Activated naive CD8-positive, alpha-beta T cell (primary cell): ENCODE results near the gene FMNL2.

Experiments used
- H3K27ac Mint-ChIP-seq: one replicate; pipeline ENCODE4 v1.8.0; 2021; ENCODE audit warnings: mixed read lengths
- H3K27me3 Mint-ChIP-seq: one replicate; pipeline ENCODE4 v1.8.0; 2021; ENCODE audit warnings: mixed read lengths
- H3K36me3 Mint-ChIP-seq: one replicate; pipeline ENCODE4 v1.8.0; 2021; ENCODE audit warnings: mixed read lengths
- H3K4me1 Mint-ChIP-seq: one replicate; pipeline ENCODE4 v1.8.0; 2021; ENCODE audit warnings: low read depth, mixed read lengths
- H3K4me3 Mint-ChIP-seq: one replicate; pipeline ENCODE4 v1.8.0; 2021; ENCODE audit warnings: mild to moderate bottlenecking, mixed read lengths
- H3K9me3 Mint-ChIP-seq: one replicate; pipeline ENCODE4 v1.8.0; 2021; ENCODE audit warnings: low read depth, mixed read lengths

FMNL2 gene

GRCh38 chr2:152479282-152479681 lies 144.3 kb downstream of the FMNL2 start:
- Mint-ChIP-seq H3K27ac (no peak overlapping the region), H3K9me3 (no peaks in the 10 kb centered on the region), H3K27me3 (peaks cover 3% of the 10 kb centered on the region), H3K4me3 (no peak overlapping the region), H3K36me3 (no peaks in the 10 kb centered on the region), H3K4me1 (no peaks in the 10 kb centered on the region)

- no peaks in the 10 kb centered on the region for H3K4me1 Mint-ChIP-seq
- no peak overlapping the region for H3K4me3 Mint-ChIP-seq
- H3K27me3 Mint-ChIP-seq, result peaks cover 3% of the 10 kb centered on the region
- H3K9me3 Mint-ChIP-seq, result no peaks in the 10 kb centered on the region
- H3K27ac Mint-ChIP-seq, result no peak overlapping the region
- H3K36me3 Mint-ChIP-seq, result no peaks in the 10 kb centered on the region
Observed at GRCh38 chr2:152480821-152481399, 145.9 kb downstream of the FMNL2 start.

GRCh38 chr2:152481881-152482583 lies 147.1 kb downstream of the FMNL2 start:
- H3K27ac Mint-ChIP-seq, result no peak overlapping the region

GRCh38 chr2:152483276-152484063 lies 148.5 kb downstream of the FMNL2 start:
- H3K4me3 Mint-ChIP-seq, result no peak overlapping the region
- H3K36me3 Mint-ChIP-seq, result no peaks in the 10 kb centered on the region
- H3K27ac Mint-ChIP-seq, result no peak overlapping the region
- H3K27me3 Mint-ChIP-seq, result peaks cover 4% of the 10 kb centered on the region
- H3K9me3 Mint-ChIP-seq, result no peaks in the 10 kb centered on the region
- no peaks in the 10 kb centered on the region for H3K4me1 Mint-ChIP-seq

More at GRCh38 chr2:152481881-152482583, 147.1 kb downstream of the FMNL2 start:
- Mint-ChIP-seq H3K27me3 (peaks cover 5% of the 10 kb centered on the region), H3K9me3 (no peaks in the 10 kb centered on the region), H3K4me1 (no peaks in the 10 kb centered on the region), H3K4me3 (no peak overlapping the region), H3K36me3 (no peaks in the 10 kb centered on the region)

- no peak overlapping the region for H3K27ac Mint-ChIP-seq
- no peaks in the 10 kb centered on the region for H3K9me3 Mint-ChIP-seq
- H3K4me3 Mint-ChIP-seq, result no peak overlapping the region
Observed at GRCh38 chr2:152485954-152486736, 151.2 kb downstream of the FMNL2 start.

GRCh38 chr2:152486737-152487400 lies 151.9 kb downstream of the FMNL2 start:
- peaks cover 6% of the 10 kb centered on the region for H3K27me3 Mint-ChIP-seq
- no peaks in the 10 kb centered on the region for H3K4me1 Mint-ChIP-seq
- no peaks in the 10 kb centered on the region for H3K9me3 Mint-ChIP-seq
- H3K36me3 Mint-ChIP-seq, result no peaks in the 10 kb centered on the region
- no peak overlapping the region for H3K4me3 Mint-ChIP-seq
- H3K27ac Mint-ChIP-seq, result no peak overlapping the region

More at GRCh38 chr2:152485954-152486736, 151.2 kb downstream of the FMNL2 start:
- Mint-ChIP-seq H3K27me3 (peaks cover 6% of the 10 kb centered on the region), H3K36me3 (no peaks in the 10 kb centered on the region), H3K4me1 (no peaks in the 10 kb centered on the region)

- H3K4me1 Mint-ChIP-seq, result no peaks in the 10 kb centered on the region
Observed at GRCh38 chr2:152488075-152488474, 153.1 kb downstream of the FMNL2 start.

GRCh38 chr2:152489364-152489763 lies 154.4 kb downstream of the FMNL2 start:
- H3K4me1 Mint-ChIP-seq, result no peaks in the 10 kb centered on the region
- no peaks in the 10 kb centered on the region for H3K36me3 Mint-ChIP-seq
- no peaks in the 10 kb centered on the region for H3K9me3 Mint-ChIP-seq
- peaks cover 15% of the 10 kb centered on the region for H3K27me3 Mint-ChIP-seq
- H3K27ac Mint-ChIP-seq, result no peak overlapping the region
- H3K4me3 Mint-ChIP-seq, result no peak overlapping the region

More at GRCh38 chr2:152488075-152488474, 153.1 kb downstream of the FMNL2 start:
- Mint-ChIP-seq H3K27ac (no peak overlapping the region), H3K4me3 (no peak overlapping the region), H3K36me3 (no peaks in the 10 kb centered on the region), H3K27me3 (peaks cover 12% of the 10 kb centered on the region), H3K9me3 (no peaks in the 10 kb centered on the region)

- Mint-ChIP-seq H3K9me3 (no peaks in the 10 kb centered on the region), H3K27ac (no peak overlapping the region), H3K36me3 (no peaks in the 10 kb centered on the region), H3K27me3 (peaks cover 16% of the 10 kb centered on the region), H3K4me1 (no peaks in the 10 kb centered on the region), H3K4me3 (no peak overlapping the region)
Observed at GRCh38 chr2:152490686-152491455, 155.9 kb downstream of the FMNL2 start.

GRCh38 chr2:152492131-152492530 lies 157.2 kb downstream of the FMNL2 start:
- no peak overlapping the region for H3K27ac Mint-ChIP-seq
- no peaks in the 10 kb centered on the region for H3K36me3 Mint-ChIP-seq
- peaks cover 20% of the 10 kb centered on the region for H3K27me3 Mint-ChIP-seq
- no peak overlapping the region for H3K4me3 Mint-ChIP-seq
- no peaks in the 10 kb centered on the region for H3K9me3 Mint-ChIP-seq
- H3K4me1 Mint-ChIP-seq, result no peaks in the 10 kb centered on the region

GRCh38 chr2:152492911-152493310 lies 157.9 kb downstream of the FMNL2 start:
- H3K4me1 Mint-ChIP-seq, result no peaks in the 10 kb centered on the region
- H3K27ac Mint-ChIP-seq, result no peak overlapping the region
- H3K4me3 Mint-ChIP-seq, result no peak overlapping the region
- peaks cover 20% of the 10 kb centered on the region for H3K27me3 Mint-ChIP-seq
- no peaks in the 10 kb centered on the region for H3K9me3 Mint-ChIP-seq
- no peaks in the 10 kb centered on the region for H3K36me3 Mint-ChIP-seq

GRCh38 chr2:152493417-152493816 lies 158.4 kb downstream of the FMNL2 start:
- no peaks in the 10 kb centered on the region for H3K36me3 Mint-ChIP-seq
- no peak overlapping the region for H3K27ac Mint-ChIP-seq
- no peaks in the 10 kb centered on the region for H3K4me1 Mint-ChIP-seq
- peaks cover 18% of the 10 kb centered on the region for H3K27me3 Mint-ChIP-seq
- no peaks in the 10 kb centered on the region for H3K9me3 Mint-ChIP-seq
- H3K4me3 Mint-ChIP-seq, result no peak overlapping the region

GRCh38 chr2:152493945-152494528 lies 159.1 kb downstream of the FMNL2 start:
- H3K4me3 Mint-ChIP-seq, result no peak overlapping the region
- H3K27me3 Mint-ChIP-seq, result peaks cover 18% of the 10 kb centered on the region
- H3K9me3 Mint-ChIP-seq, result no peaks in the 10 kb centered on the region
- no peaks in the 10 kb centered on the region for H3K4me1 Mint-ChIP-seq
- H3K36me3 Mint-ChIP-seq, result no peaks in the 10 kb centered on the region
- no peak overlapping the region for H3K27ac Mint-ChIP-seq
